Activated CD8-positive, alpha-beta memory T cell treated with anti-CD3 and anti-CD28 coated beads for 1 hour (primary cell): ENCODE measurements around the gene PPP1R36.
"Not testable (repeated sequence)": the region's sequence is repeated elsewhere in the genome, so short reads cannot be mapped to it uniquely, and the experiment has no call there.

Experiments
- DNase-seq, 2 donors: peaks; one replicate each; pipeline ENCODE4 v3.0.0-alpha.2; 2020; ENCODE audit warnings: low read depth in 1 of 2; ENCODE audit errors: extremely low read depth in 1 of 2

Gene PPP1R36

GRCh38 chr14:64517667-64518066, 32.1 kb upstream of the PPP1R36 start:
- DNase-seq = not testable (repeated sequence)

- DNase-seq = no peak
These were observed 31.5 kb upstream of the PPP1R36 start for GRCh38 chr14:64518229-64518628.

- no peak for DNase-seq
These were observed 29.1 kb upstream of the PPP1R36 start for GRCh38 chr14:64520699-64521098.

- DNase-seq = no peak
These were observed 27.0 kb upstream of the PPP1R36 start for GRCh38 chr14:64522591-64523355.

GRCh38 chr14:64525354-64525753, 24.4 kb upstream of the PPP1R36 start:
- DNase-seq = no peak

- DNase-seq = no peak
These were observed 18.2 kb upstream of the PPP1R36 start for GRCh38 chr14:64531567-64531966.

- no peak for DNase-seq
These were observed 13.1 kb upstream of the PPP1R36 start for GRCh38 chr14:64536488-64537245.

- DNase-seq = peak; percentile 85 to 89
These were observed 9.3 kb upstream of the PPP1R36 start, which contains the start of gene HSPA2 for GRCh38 chr14:64540208-64541202. Gene HSPA2 (plus strand): TSS chr14:64540741. CDS start chr14:64540850, 109 bp downstream.

GRCh38 chr14:64541261-64541971, 8.3 kb upstream of the PPP1R36 start:
- DNase-seq = no peak

- DNase-seq = no peak
These were observed 7.6 kb upstream of the PPP1R36 start for GRCh38 chr14:64541972-64542835.

- DNase-seq = no peak
These were observed 6.9 kb upstream of the PPP1R36 start for GRCh38 chr14:64542836-64543201.

GRCh38 chr14:64544607-64545312, 5.0 kb upstream of the PPP1R36 start:
- DNase-seq = no peak

- no peak for DNase-seq
These were observed 745 bp upstream of the PPP1R36 start for GRCh38 chr14:64549016-64549415.

- DNase-seq = no peak
These were observed 1.0 kb downstream of the PPP1R36 start for GRCh38 chr14:64550621-64551333.

- no peak for DNase-seq
These were observed 4.8 kb downstream of the PPP1R36 start for GRCh38 chr14:64554556-64554955.

GRCh38 chr14:64556526-64556925, 6.8 kb downstream of the PPP1R36 start:
- no peak for DNase-seq

GRCh38 chr14:64558216-64558615, 8.5 kb downstream of the PPP1R36 start:
- DNase-seq = not testable (repeated sequence)

- no peak for DNase-seq
These were observed 11.9 kb downstream of the PPP1R36 start for GRCh38 chr14:64561631-64562030.
